Cardiac muscle cell (in vitro differentiated cells and primary cell): ENCODE measurements around the gene DUSP8. TPM values are rescaled to one million over a fixed set of nuclear protein-coding genes. Genes with fewer than 3 reads are reported as not detected.
"Not testable (repeated sequence)": the region's sequence is repeated elsewhere in the genome, so short reads cannot be mapped to it uniquely, and the experiment has no call there.

Experiments used
- DNase-seq, 2 donors: peaks; one replicate each; pipeline versions ENCODE4 v3.0.0 to v3.0.0-alpha.2; 2010 to 2017; ENCODE audit warnings: low read depth in 1 of 2, low spot score in 1 of 2
- H3K27ac ChIP-seq: fragments of 200-600 bp; sonication (generic); 2 replicates; pipeline ENCODE4 v1.5.1; 2016
- H3K27me3 ChIP-seq: fragments of 200-600 bp; sonication (generic); 2 replicates; pipeline ENCODE4 v1.6.0; 2016; ENCODE audit warnings: control low read depth
- H3K36me3 ChIP-seq: fragments of 200-600 bp; sonication (generic); 2 replicates; pipeline ENCODE4 v1.5.1; 2016; ENCODE audit warnings: control low read depth
- H3K4me1 ChIP-seq: fragments of 200-600 bp; sonication (generic); 2 replicates; pipeline ENCODE4 v1.8.1; 2017; ENCODE audit warnings: low read depth, mild to moderate bottlenecking, mixed run types
- H3K4me3 ChIP-seq: fragments of 200-600 bp; sonication (generic); 2 replicates; pipeline ENCODE4 v1.5.1; 2016; ENCODE audit warnings: mild to moderate bottlenecking
- H3K9me3 ChIP-seq: fragments of 200-600 bp; sonication (generic); 2 replicates; pipeline ENCODE4 v1.5.1; 2017; ENCODE audit warnings: low read depth, mild to moderate bottlenecking, control low read depth
- polyA plus RNA-seq: library from polyadenylated mRNA; unstranded; fragments of >200 nt; fragmentation: Nextera tagmentation; extraction: Ambion mirVana; gene quantifications from 2 replicates; pipeline ENCODE4 v1.2.1, GENCODE V29; 2016
- total RNA-seq: library from RNA; depleted of rRNA; stranded (reverse); fragments of >200 nt; gene quantifications from 2 replicates; pipeline ENCODE4 v1.2.3, GENCODE V29; 2016
- TF ChIP-seq, protein P1 (sequence below): IDR thresholded peaks from 2 replicates; pipeline ENCODE4 v1.5.1; 2012; ENCODE audit warnings: low read depth, mild to moderate bottlenecking, low read length

DUSP8 gene
- total and polyA plus RNA-seq, 2 experiments from 2014 or later, result 0.51 to 0.59 TPM

DNA sequence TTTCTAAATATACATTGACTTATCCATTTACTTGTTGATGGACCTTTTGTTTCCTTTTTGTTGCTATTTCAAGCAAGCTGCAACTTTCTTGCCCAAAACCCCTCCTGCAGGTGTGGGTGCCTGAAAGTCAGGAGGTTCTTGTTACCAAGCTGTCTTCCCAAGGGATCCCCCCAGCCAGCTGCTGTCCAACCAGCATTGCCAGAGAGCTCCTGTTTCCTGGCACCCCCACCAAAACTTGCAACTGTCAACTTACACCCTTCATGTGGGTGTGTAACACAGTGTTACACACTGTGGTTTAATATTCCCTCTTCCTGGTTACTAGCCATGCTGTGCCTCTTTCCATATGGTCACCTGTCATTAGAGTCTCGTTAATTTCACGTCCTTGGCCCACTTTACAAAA lies 14.6 kb upstream of the DUSP8 start:
- H3K9me3 ChIP-seq, result no peaks in the 10 kb centered on the region
- peaks cover 54% of the 10 kb centered on the region for H3K27me3 ChIP-seq
- no peak for DNase-seq
- TF ChIP-seq, protein P1, sequence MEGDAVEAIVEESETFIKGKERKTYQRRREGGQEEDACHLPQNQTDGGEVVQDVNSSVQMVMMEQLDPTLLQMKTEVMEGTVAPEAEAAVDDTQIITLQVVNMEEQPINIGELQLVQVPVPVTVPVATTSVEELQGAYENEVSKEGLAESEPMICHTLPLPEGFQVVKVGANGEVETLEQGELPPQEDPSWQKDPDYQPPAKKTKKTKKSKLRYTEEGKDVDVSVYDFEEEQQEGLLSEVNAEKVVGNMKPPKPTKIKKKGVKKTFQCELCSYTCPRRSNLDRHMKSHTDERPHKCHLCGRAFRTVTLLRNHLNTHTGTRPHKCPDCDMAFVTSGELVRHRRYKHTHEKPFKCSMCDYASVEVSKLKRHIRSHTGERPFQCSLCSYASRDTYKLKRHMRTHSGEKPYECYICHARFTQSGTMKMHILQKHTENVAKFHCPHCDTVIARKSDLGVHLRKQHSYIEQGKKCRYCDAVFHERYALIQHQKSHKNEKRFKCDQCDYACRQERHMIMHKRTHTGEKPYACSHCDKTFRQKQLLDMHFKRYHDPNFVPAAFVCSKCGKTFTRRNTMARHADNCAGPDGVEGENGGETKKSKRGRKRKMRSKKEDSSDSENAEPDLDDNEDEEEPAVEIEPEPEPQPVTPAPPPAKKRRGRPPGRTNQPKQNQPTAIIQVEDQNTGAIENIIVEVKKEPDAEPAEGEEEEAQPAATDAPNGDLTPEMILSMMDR, result no peak
- no peaks in the 10 kb centered on the region for H3K36me3 ChIP-seq
- no peaks in the 10 kb centered on the region for H3K4me1 ChIP-seq
- H3K4me3 ChIP-seq, result no peak overlapping the region
- H3K27ac ChIP-seq, result no peak overlapping the region

DNA sequence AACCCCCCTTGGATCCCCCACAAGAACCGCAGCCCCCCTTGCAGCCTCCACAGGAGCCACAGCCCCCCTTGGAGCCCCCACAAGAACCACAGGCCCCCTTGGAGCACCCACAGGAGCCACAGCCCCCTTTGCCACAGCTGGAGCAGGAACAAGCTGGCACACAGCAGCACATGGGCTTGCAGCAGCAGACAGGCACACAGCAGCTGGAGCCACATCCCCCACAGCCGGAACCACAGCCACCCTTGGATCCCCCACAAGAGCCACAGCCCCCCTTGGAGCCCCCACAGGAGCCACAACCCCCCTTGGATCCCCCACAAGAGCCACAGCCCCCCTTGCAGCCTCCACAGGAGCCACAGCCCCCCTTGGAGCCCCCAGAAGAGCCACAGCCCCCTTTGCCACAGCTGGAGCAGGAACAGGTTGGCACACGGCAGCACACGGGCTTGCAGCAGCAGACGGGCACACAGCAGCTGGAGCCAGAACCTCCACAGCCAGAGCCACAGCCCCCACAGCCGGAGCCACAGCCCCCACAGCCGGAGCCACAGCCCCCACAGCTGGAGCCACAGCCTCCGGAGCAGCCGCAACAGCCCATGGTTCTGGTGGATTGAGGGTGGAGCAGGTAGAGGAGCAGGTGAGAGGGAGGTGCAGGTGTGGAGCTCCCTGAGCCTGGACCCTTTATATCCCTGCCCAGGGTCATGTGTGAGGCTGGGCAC lies 12.7 kb upstream of the DUSP8 start, which contains the start of gene KRTAP5-1:
Gene KRTAP5-1 (minus strand): TSS at position 623 of the 710 bp plus-strand sequence. CDS start 34 bp downstream, at position 589.
- H3K27ac ChIP-seq, H3K9me3 ChIP-seq, H3K4me3 ChIP-seq, DNase-seq, H3K4me1 ChIP-seq, H3K36me3 ChIP-seq: not testable (repeated sequence)
- peaks cover 49% of the 10 kb centered on the region for H3K27me3 ChIP-seq

DNA sequence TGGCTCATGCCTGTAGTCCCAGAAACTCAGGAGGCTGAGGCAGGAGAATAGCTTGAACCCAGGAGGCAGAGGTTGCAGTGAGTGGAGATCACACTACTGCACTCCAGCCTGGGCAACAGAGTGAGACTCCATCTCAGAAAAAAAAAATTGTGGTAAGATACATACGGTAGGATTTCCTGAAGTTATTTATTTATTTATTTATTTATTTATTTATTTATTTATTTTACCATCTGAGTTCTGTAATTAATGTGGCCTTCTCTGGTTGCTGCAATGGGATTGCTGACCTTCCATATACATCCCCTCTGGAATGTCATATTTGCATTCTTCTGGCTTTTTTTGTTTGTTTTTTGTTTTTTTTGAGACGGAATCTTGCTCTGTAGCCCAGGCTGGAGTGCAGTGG lies 10.8 kb upstream of the DUSP8 start:
- not testable (repeated sequence) for H3K4me3 ChIP-seq, H3K27ac ChIP-seq, H3K9me3 ChIP-seq, DNase-seq, H3K4me1 ChIP-seq, H3K36me3 ChIP-seq
- H3K27me3 ChIP-seq, result peaks cover 40% of the 10 kb centered on the region

DNA sequence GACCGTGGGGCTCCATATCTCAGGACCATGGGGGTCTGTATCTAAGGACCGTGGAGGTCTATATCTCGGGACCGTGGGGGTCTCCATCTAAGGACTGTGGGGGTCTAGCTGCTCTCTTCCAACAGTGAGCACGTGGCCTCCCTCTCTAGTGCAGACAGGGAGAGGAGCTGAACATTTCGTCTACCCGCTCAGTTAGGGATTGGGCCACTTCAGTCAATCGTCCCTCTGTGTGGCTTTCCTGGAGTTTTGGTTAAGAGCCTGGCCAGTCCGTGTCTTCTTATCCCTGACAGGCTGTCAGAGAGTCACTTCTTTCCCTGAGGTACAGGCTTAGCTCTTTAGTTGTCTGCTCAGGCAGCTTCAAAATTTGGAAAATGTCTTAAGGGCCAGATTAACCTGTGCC lies 9.9 kb upstream of the DUSP8 start:
- Histone ChIP-seq H3K4me1 (no peaks in the 10 kb centered on the region), H3K36me3 (no peaks in the 10 kb centered on the region), H3K4me3 (no peak overlapping the region), H3K27me3 (peaks cover 37% of the 10 kb centered on the region), H3K9me3 (no peaks in the 10 kb centered on the region), H3K27ac (no peak overlapping the region)
- TF ChIP-seq, protein P1, result no peak
- DNase-seq, result no peak

DNA sequence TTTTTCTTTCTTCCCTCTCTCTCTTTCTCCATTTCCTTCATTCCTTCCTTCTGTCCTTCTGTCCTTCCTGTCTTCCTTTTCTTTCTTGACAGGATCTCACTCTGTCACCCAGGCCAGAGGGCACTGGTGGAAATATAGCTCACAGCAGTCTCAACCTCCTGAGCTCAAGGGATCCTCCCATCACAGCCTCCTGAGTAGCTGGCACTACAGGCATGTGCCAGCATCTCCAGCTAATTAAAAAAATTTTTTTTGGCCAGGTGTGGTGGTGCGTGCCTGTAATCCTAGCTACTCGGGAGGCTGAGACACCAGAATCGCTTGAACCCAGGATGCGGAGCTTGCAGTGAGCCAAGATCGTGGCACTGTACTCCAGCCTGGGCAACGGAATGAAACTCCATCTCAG lies 4.8 kb upstream of the DUSP8 start:
- no peak overlapping the region for H3K27ac ChIP-seq
- TF ChIP-seq, protein P1, result no peak
- H3K27me3 ChIP-seq, result peaks cover 57% of the 10 kb centered on the region
- H3K36me3 ChIP-seq, result no peaks in the 10 kb centered on the region
- H3K4me1 ChIP-seq, result peaks cover 3% of the 10 kb centered on the region
- no peak overlapping the region for H3K4me3 ChIP-seq
- no peak for DNase-seq
- H3K9me3 ChIP-seq, result no peaks in the 10 kb centered on the region

DNA sequence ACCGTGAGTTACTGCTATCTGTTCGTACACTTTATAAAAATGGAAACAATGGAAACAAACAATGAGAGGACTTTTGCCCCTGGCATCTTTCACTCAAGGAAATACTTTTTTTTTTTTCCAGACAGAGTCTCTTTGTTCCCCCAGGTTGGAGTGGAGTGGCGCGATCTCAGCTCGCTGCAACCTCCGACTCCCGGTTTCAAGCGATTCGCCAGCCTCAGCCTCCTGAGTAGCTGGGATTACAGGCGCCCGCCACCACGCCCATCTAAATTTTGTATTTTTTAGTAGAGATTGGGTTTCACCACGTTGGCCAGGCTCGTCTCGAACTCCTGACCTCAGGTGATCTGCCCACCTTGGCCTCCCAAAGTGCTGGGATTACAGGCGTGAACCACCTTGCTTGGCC lies 3.7 kb upstream of the DUSP8 start:
- H3K4me3 ChIP-seq, DNase-seq, H3K27ac ChIP-seq, H3K9me3 ChIP-seq, H3K36me3 ChIP-seq, H3K4me1 ChIP-seq: not testable (repeated sequence)
- peaks cover 67% of the 10 kb centered on the region for H3K27me3 ChIP-seq

DNA sequence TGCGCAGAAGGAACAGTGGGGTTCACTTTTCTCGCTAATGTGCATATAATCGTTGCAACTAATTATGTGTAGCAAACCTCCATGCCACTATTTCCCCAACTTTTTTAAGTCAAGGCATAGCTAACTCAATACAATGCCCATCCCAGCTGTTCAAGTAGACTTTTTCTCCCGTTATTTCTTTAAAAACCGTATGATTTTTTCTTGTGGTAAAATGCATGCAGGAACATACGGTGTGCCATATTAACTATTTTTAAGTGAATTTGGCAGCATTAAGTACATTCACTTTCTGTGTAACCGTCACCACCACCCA lies 2.8 kb upstream of the DUSP8 start:
- TF ChIP-seq, protein P1, result no peak
- Histone ChIP-seq H3K4me3 (no peak overlapping the region), H3K27ac (no peak overlapping the region), H3K4me1 (peaks cover 3% of the 10 kb centered on the region), H3K36me3 (no peaks in the 10 kb centered on the region), H3K9me3 (no peaks in the 10 kb centered on the region), H3K27me3 (peaks cover 75% of the 10 kb centered on the region)
- DNase-seq, result no peak
